HepG2 (cell line): ENCODE measurements around the gene PPP1CC.

Experiments
- POLR2A ChIP-seq, 2 experiments: IDR thresholded peaks; 2 replicates each; pipeline ENCODE4 v1.6.1; 2011; ENCODE audit warnings: low read depth in 2 of 2, low read length in 2 of 2, mild to moderate bottlenecking in 1 of 2, moderate library complexity in 1 of 2; ENCODE audit not compliant: insufficient read depth in 1 of 2
- ZKSCAN1 ChIP-seq: fragments of 150-350 bp; IDR thresholded peaks from 2 replicates; pipeline ENCODE4 v1.6.1; 2014; ENCODE audit warnings: low read length

DNA sequence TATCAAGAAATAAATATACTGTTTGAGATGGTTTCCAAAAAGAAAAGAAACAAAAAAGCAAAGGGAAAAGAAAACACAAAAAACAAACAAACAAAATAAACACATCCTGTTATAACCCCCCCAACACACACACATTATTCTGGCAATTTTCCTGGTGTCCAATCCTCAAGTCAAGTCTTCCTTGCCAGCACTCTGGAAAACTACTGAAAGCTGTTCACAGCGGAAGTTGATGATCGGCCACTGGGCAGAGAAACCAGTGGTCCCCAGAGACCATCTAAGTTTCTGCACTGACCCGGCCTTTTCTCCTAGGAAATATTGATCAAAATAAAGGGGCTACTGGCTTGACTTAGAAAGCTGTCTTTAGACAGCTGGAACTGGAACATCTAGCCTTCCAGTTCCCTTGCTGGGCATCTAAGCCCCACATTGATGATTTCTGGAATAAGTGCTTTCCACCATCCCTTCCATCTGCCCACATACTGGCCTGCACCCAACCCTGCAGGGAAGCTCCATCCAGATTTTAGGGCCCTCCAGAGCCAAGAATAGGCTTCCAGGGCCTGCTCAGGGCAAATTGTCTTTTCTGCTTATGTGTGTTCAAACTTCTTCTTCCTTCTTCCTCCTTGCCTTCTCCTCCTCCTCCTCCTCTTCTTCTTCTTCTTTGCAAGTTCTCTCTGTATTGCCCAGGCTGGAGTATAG is 11.6 kb upstream of the PPP1CC start:
- TF ChIP-seq POLR2A (IDR thresholded peaks at IDR 0.05; ENCODE audit: insufficient read depth in 1 of 2, low read depth in 2 of 2, low read length in 2 of 2): no peak
- TF ChIP-seq ZKSCAN1: no peak
